Caki2 (cell line): ENCODE data around the gene MSMB. TPM values are rescaled to one million over a fixed set of nuclear protein-coding genes. Genes with fewer than 3 reads are reported as not detected.
"Not testable (repeated sequence)": the region's sequence is repeated elsewhere in the genome, so short reads cannot be mapped to it uniquely, and the experiment has no call there.

ENCODE experiments used
- DNase-seq: peaks from one replicate; pipeline ENCODE4 v3.0.0-alpha.2; 2015; ENCODE audit warnings: low read depth
- in situ Hi-C: cut with HindIII; loops from 2 replicates; pipeline ENCODE4 v1.10.0; 2016; ENCODE audit warnings: low sequenced_read_pairs, low pct_unique_long_range_greater_than_20kb, mixed read lengths
- total RNA-seq: library from RNA; depleted of rRNA; stranded (reverse); fragments of >200 nt; shearing (Covaris generic); gene quantifications from 2 replicates; pipeline ENCODE4 v1.2.3, GENCODE V29; 2014; ENCODE audit warnings: low replicate concordance

Gene MSMB
- total RNA-seq, 1 experiment from 2014 or later = not detected

DNA sequence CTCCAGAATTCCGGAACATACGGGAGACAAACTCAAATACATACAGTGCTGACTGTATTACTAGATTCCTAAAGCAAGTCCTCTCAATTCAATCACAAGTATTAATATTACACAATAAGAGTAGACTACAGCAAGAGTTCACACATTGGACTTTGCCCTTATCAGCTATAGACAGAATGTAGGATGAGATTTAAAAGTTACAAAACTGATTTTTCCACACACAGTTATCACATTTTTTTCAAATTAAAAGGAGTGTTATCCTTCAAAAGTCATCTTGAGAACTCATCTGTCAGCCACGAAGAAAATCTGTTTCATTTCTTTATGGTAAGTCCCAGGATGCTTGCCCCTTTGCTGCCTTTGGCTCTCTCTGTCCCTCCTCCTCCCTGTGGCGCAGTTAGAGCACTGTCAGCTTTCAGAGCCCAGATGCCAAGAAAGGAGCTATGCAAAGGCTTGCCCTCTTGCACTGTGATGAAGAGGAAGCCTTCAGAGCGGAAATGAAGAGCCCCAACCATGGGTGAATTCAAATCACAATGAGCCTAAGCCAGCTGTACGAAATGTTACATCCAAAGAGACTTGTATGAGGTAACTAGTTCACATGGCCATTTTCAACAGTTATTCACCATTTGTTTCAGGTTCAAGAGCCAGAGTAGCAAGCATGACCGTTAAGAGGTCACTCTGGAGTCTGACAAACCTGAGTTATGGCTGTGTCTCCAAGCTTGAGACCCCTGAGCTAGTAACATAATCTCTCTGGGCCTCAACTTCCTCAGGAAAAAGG, 26.3 kb downstream of the MSMB start:
- no peak for DNase-seq
- in situ Hi-C loops = no loop called here

DNA sequence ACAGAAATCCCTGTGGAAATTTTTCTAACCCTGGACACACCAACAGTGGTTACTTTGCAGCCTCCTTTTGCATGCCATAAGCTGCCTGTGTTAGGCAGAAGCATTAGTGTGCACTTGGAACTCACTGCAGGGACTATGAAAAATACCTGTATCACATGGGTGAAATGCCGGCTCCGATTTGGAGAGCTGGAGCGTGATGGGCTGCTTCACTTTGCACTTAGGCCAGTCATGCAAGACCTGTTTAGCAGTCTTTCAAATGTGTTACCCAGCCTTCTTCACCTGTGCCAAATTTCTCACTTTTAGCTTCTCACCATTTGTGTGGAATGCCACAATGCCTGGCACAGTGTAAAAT, 26.9 kb downstream of the MSMB start:
- in situ Hi-C loops = no loop called here

DNA sequence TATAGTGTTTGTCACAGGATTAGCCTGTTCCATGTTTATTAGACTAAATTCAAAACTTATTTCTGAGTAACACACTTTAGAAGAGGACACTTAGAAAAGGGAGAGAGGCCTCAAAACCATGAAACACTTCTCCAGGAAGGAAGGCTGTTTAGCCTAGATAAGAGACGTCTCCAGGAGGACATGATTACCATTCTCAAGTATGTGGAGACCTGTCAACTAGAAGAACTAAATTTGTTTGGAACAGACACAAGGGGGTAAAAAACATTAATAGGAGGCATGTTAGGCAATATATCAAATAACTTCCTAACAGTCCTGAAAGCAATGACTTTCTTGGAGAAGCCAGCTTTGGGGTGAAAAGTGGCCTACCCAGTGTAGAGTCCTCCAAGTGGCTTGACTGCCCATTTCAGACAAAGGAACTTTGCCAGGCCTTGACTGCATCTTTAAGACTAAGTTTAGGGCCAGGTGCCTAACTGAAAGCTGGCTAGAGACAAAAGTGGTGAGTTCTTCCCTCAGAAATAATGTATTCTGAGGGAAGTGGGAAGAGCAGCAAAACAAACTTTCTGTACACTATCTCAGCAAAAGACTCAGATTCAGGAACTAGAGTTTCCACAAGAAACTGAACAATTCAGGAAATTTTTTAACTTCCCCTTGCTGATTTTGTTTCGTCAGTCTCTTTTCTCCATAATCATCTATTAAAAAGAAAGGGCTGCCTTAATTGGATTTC, 27.5 kb downstream of the MSMB start:
- no peak for DNase-seq
- in situ Hi-C loops = no loop called here

More for the DNA sequence above, 26.9 kb downstream of the MSMB start:
- DNase-seq = peak; percentile 29

GRCh38 chr10:46017733-46018132, 28.3 kb downstream of the MSMB start:
- DNase-seq = no peak
- in situ Hi-C loops = no loop called here

- no peak for DNase-seq
- in situ Hi-C loops = no loop called here
These were observed 29.3 kb downstream of the MSMB start for GRCh38 chr10:46016811-46017210.

- in situ Hi-C loops = no loop called here
- no peak for DNase-seq
These were observed 29.9 kb downstream of the MSMB start for GRCh38 chr10:46016190-46016589.

GRCh38 chr10:46014683-46015405, 31.2 kb downstream of the MSMB start:
- peak; percentile 69 for DNase-seq
- in situ Hi-C loops = no loop called here

DNA sequence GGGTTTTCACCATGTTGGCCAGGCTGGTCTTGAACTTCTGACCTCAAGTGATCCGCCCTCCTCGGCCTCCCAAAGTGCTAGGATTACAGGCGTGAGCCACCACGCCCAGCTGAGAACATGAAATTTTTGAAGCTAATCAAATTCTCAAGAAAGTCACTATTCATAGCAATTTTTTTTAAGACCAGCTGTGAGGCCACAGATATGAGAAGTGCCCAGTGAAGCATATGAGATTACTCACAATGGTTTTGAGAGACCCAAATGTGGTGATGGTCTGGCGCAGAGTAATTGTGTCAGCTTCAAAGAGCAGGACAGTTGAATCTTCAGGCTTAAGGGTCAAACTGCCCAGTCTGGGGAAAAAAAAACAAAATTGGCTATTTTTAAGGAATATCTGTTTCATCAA, 31.9 kb downstream of the MSMB start:
- in situ Hi-C loops = no loop called here
- no peak for DNase-seq

- in situ Hi-C loops = no loop called here
- no peak for DNase-seq
These were observed 33.3 kb downstream of the MSMB start for GRCh38 chr10:46012746-46013145.

GRCh38 chr10:46006219-46006618, 39.9 kb downstream of the MSMB start:
- peak; percentile 67 for DNase-seq
- in situ Hi-C loops = no loop called here

- in situ Hi-C loops = no loop called here
- DNase-seq = no peak
These were observed 40.7 kb downstream of the MSMB start for GRCh38 chr10:46005383-46005782.

- in situ Hi-C loops = no loop called here
- DNase-seq = no peak
These were observed 41.1 kb downstream of the MSMB start for GRCh38 chr10:46004963-46005362.

DNA sequence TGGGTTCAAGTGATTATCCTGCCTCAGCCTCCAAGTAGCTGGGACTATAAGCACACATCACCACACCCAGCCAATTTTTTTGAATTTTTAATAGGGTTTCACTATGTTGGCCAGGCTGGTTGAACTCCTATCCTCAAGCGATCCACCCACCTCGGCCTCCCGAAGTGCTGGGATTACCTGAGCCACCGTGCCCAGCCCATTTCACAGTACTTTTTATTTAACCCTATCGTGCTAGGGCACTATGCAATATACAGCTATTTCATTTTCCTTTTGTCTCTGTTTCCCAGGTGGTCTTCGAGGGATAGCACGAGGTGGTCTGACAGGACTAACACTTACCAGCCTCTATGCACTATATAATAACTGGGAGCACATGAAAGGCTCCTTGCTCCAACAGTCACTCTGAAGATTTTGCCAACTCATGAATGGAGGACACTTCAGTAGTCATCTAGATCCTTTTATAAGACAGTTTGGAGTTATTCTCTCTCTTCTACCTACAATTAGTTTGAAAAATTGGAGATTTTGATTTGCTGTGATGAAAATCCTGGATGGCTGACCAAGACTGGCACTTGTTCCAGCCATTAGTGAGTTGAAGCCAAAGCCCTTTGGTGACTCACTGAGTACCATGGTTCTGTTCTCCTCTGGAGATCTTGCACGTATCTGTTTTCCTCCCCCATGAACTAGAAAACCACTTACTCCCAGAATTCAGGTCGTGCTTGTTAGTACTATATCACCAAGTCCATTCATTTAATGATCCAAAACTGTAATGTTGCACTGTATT, 43.0 kb downstream of the MSMB start:
- no peak for DNase-seq
- in situ Hi-C loops = no loop called here

DNA sequence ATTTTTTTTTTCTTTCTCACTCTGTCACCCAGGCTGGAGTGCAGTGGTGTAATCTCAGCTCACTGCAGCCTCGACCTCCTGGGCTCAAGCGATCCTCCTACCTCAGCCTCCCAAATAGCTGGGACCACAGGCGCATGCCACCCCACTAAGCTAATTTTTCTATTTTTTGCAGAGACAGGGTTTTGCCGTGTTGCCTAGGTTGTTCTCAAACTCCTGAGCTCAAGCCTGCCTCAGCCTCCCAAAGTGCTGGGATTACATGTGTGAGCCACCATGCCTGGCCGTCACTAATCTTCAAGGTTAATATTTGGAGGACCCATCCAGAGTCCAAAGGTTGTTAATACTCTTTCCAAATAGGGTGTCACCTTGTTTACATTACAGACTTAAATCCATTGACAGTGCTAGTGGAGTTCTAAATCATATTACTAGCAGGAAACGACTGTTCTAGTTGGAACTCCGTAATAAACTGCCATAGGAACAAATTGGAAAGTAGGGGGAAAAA, 43.8 kb downstream of the MSMB start:
- DNase-seq, in situ Hi-C loops: not testable (repeated sequence)

- in situ Hi-C loops = no loop called here
- no peak for DNase-seq
These were observed 44.8 kb downstream of the MSMB start for GRCh38 chr10:46001187-46001756.

- no peak for DNase-seq
- in situ Hi-C loops = no loop called here
These were observed 45.5 kb downstream of the MSMB start for GRCh38 chr10:46000538-46000937.

DNA sequence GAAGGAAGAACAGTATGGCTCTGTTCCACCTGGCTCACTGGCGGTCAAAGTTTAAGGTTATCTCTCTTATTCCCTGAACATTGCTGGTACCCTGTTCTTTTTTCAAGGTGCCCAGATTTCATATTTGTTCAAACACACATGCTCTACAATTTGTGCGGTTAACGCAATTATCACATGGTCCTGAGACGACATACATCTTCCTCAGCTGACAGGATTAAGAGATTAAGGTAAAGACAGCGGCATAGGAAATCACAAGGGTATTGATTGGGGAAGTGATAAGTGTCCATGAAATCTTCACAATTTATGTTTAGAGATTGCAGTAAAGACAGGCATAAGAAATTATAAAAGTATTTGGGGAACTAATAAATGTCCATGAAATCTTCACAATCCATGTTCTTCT, 46.1 kb downstream of the MSMB start:
- DNase-seq, in situ Hi-C loops: not testable (repeated sequence)
